Fibroblast of villous mesenchyme (primary cell): ENCODE results near the gene SEMA6A. TPM values are rescaled to one million over a fixed set of nuclear protein-coding genes. Genes with fewer than 3 reads are reported as not detected.

Experiments used
- DNase-seq: peaks from one replicate; pipeline ENCODE4 v3.0.0-alpha.2; 2010; ENCODE audit warnings: low read depth
- H3K4me3 ChIP-seq: 2 replicates; pipeline ENCODE4 v1.5.1; 2011; ENCODE audit warnings: low read depth, mild to moderate bottlenecking, low read length
- total RNA-seq: library from RNA; depleted of rRNA; stranded (reverse); fragments of >200 nt; gene quantifications from 2 replicates; pipeline ENCODE4 v1.2.3, GENCODE V29; 2012
- TF ChIP-seq, protein P1 (sequence below): IDR thresholded peaks from 2 replicates; pipeline ENCODE4 v1.5.1; 2012; ENCODE audit warnings: low read depth, mild to moderate bottlenecking, low read length; ENCODE audit not compliant: insufficient read depth

Gene SEMA6A
- total RNA-seq, 1 donor = 2.2 TPM

DNA sequence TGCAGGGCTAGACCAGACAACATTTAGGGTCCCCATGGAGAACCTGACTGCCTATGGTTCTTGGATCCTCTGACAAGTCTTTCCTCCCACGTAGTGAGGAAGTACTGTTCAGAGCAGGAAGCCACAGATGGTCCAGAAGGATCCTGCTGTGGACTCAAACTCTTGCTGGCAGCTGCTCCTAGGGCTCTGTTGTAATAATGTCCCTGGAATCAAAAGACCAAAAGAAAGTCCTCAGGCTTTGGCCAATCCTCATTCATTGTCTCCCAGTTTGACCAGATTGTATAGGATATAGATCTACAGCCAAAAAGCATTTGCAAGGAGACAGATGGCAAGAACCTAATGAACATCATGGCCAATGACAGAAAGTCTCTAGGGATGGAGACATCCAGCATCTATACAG is 53.9 kb downstream of the SEMA6A start:
- TF ChIP-seq, protein P1, sequence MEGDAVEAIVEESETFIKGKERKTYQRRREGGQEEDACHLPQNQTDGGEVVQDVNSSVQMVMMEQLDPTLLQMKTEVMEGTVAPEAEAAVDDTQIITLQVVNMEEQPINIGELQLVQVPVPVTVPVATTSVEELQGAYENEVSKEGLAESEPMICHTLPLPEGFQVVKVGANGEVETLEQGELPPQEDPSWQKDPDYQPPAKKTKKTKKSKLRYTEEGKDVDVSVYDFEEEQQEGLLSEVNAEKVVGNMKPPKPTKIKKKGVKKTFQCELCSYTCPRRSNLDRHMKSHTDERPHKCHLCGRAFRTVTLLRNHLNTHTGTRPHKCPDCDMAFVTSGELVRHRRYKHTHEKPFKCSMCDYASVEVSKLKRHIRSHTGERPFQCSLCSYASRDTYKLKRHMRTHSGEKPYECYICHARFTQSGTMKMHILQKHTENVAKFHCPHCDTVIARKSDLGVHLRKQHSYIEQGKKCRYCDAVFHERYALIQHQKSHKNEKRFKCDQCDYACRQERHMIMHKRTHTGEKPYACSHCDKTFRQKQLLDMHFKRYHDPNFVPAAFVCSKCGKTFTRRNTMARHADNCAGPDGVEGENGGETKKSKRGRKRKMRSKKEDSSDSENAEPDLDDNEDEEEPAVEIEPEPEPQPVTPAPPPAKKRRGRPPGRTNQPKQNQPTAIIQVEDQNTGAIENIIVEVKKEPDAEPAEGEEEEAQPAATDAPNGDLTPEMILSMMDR = no peak
- DNase-seq = no peak

DNA sequence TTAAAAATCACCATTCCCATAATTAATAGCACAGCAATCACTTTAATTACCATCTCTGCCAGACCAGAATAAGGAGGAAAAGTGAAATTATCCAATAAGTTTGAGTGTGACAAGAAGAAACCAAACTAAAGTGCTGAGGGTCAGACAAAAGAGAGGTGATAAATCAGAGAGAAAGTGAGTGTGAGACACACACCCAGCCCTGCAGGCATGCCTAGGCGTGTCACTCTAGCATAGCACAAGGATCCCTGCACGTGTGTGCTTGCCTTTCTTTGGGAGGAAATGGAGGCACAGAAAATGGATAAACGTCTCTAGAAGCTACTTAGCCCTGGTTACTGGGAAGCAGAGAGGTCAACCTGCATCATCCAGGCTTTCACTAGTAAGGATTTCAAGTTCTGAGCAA is 56.2 kb downstream of the SEMA6A start:
- TF ChIP-seq, protein P1 = no peak
- no peak overlapping the region for H3K4me3 ChIP-seq
- no peak for DNase-seq

More for the DNA sequence above, 53.9 kb downstream of the SEMA6A start:
- H3K4me3 ChIP-seq = no peak overlapping the region

DNA sequence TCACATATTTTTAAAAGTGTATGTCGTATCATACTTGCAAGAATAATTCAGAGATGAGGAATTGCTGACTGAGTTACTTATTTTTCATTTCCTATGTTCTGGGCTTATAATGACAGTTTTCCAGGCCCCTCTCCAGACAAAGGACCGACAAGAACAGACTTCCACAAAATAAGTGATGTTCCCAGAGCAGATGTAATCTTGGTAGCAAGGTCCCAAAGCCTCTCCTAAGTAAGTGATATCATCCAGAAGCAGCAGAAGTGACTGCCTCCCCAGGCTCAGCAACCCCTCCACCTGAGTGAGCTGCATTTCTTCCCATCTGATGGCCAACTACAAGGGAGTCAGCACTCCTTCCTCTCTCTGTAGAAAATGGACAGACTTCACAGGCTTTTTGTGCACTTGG is 57.1 kb downstream of the SEMA6A start:
- TF ChIP-seq, protein P1 = no peak
- no peak overlapping the region for H3K4me3 ChIP-seq
- no peak for DNase-seq

DNA sequence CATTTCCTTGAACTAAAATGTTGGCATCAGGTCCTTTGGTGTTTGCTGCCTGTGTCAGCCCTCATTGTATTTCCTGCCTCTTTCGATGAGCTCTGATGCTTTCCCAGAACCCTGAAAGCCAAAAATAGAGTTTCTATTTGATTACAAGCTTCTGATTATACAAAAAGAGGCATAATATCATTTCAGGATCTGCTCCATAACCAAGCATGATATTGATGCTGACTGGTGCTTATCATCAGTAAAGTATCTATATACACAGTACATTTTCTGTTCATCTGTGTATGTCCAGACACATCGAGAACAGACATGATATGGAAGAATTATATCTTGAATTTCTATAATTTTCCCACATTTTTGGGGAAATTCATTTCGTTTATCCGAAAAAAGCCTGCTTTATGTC is 58.6 kb downstream of the SEMA6A start:
- H3K4me3 ChIP-seq = no peak overlapping the region
- no peak for DNase-seq
- TF ChIP-seq, protein P1 = no peak

DNA sequence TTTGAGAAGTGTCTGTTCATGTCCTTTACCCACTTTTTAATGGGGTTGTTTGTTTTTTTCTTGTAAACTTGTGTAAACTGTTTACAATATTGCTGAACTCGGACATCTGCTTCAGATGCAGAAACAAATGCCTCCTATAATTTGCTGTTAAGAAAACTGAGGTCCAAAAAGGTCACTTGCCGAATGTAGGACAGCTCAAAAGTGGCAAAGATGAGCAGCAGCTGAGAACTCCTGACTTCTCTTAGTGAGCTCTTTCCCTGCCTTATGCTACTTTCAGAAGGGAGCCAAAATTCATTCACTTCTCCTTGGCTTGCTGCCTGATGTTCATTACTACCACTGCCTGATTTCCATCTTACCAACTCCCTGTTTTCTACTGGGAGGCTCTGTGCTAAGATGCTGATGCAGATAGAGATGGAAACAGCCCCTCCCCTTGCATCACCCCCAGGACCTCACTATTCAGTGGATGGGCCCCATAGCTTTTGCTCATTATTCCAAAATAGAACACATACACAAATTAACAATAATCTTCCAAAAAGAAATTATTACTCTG is 60.1 kb downstream of the SEMA6A start:
- DNase-seq = no peak
- H3K4me3 ChIP-seq = no peak overlapping the region
- TF ChIP-seq, protein P1 = no peak

DNA sequence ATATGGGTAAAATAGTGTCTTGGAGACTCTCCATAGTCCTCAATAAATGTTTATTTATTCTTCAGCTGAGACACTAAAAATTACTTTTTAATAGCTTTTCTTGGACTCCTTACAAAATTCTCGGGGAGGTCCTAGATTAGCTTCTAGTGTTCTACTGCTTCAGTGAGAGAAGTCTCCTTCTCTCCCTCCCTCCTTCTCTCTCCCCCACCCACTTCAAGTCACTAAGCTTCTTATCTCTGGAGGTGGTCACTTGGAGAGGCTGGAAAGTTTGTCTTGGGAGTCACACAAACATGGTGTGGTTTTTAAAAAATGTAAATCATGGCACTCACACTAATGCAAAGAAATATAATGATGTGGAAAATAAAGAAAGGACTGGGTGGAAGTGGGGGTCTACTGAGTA is 64.1 kb downstream of the SEMA6A start:
- no peak overlapping the region for H3K4me3 ChIP-seq
- no peak for DNase-seq
- TF ChIP-seq, protein P1 = no peak
